ENCODE data around the gene FOXJ2.

GRCh38 chr12:8052679-8053078, 20.2 kb downstream of the FOXJ2 start:
- no peak for TF ChIP-seq CTCF (IDR thresholded peaks at IDR 0.05)
- TF ChIP-seq POLR2A (IDR thresholded peaks at IDR 0.05), result no peak
- no peak for TF ChIP-seq POLR2AphosphoS5 (IDR thresholded peaks at IDR 0.05)
